ENCODE data around the gene NAIF1. TPM values are rescaled to one million over a fixed set of nuclear protein-coding genes. Genes with fewer than 3 reads are reported as not detected.

The NAIF1 gene
- total and polyA plus RNA-seq, 9 donors, result 4.1 to 10.9 (median 6.6) TPM

DNA sequence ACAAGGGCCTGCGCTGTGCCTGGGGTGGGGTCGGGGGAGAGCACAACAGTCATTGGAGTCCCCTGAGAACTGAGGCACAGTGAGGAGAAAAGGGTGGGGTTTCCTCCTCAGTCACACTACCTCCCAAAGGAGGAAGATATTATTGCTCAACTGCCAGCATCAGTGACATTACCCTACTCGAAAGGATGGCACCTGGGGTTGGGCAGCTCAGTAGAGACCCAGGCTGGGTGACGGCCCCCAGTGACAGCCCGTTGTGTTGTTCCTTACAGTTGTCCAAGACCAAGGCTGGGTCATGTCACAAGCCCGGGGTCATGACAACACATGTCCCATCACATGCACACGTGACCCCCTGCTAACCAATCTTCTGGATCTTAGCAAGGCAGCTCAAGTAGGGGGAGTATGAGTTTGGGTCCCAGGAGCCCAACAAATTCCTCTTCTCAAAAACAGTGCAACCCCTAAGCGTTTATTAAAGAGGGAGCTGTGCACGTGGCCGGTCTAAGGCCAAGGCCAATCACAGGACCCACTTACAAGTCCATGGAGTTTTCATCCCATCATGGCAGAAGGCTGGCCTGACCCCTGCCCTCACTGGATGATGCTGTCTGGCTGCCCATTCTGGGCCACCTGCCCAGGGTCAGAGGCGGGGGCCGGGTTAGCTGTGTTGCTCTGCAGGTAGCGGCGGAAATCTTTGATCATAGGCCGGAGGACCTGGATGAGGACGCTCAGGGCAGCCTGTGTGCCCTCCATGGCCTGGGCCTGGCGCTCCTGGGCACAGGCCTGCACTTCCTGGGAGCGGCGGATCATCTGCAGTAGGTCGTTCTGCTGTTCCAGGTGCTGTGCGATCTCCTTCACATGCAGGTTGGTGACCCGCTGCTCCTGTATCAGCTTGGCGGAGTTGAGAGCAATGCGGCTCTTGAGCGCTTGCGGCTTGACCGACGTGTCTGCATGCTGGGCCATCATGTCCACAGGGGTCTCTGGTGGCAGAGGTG is 4.0 kb downstream of the NAIF1 start:
- Histone ChIP-seq H3K27me3 (no peaks in the 10 kb centered on the region), H3K27ac (no peak overlapping the region), H3K9me3 (no peaks in the 10 kb centered on the region), H3K36me3 (no peaks in the 10 kb centered on the region), H3K4me3 (no peak overlapping the region), H3K4me1 (ENCODE audit: insufficient read depth) (peaks cover 14% of the 10 kb centered on the region)
- DNase-seq, result no peak
- intact Hi-C loops (cut with DNase I), result no loop called here
- 88 to 92% (median 90%) methylated on average over 25 to 28 of the region's 28 CpGs for WGBS, 3 donors
- TF ChIP-seq EP300 (IDR thresholded peaks at IDR 0.05) (no peak), POLR2A (IDR thresholded peaks at IDR 0.05) (no peak)
- TF ChIP-seq, protein P1, sequence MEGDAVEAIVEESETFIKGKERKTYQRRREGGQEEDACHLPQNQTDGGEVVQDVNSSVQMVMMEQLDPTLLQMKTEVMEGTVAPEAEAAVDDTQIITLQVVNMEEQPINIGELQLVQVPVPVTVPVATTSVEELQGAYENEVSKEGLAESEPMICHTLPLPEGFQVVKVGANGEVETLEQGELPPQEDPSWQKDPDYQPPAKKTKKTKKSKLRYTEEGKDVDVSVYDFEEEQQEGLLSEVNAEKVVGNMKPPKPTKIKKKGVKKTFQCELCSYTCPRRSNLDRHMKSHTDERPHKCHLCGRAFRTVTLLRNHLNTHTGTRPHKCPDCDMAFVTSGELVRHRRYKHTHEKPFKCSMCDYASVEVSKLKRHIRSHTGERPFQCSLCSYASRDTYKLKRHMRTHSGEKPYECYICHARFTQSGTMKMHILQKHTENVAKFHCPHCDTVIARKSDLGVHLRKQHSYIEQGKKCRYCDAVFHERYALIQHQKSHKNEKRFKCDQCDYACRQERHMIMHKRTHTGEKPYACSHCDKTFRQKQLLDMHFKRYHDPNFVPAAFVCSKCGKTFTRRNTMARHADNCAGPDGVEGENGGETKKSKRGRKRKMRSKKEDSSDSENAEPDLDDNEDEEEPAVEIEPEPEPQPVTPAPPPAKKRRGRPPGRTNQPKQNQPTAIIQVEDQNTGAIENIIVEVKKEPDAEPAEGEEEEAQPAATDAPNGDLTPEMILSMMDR (IDR thresholded peaks at IDR 0.05), result no peak

DNA sequence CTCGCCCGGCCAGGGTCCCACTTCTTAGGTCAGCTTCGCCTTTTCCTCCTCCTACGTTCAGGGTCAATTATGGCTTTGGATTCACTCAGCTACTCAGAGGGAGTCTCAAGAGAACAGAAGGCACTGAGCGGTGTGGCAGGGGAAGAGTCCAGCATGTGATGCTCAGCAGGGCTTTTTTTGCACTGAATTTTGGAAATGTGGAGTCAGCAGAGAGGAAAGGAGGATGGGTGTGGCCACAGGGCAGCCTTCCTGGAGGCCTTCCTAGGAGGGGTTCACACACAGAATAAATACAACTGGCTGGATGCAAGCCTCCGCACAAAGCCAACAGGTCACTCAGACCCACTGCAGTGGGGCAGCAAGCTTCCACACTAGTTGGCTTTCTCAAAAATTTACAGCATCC is 4.8 kb downstream of the NAIF1 start:
- intact Hi-C loops (cut with DNase I), result no loop called here
- H3K4me1 ChIP-seq (ENCODE audit: insufficient read depth), result peaks cover 18% of the 10 kb centered on the region
- DNase-seq, result no peak
- no peak overlapping the region for H3K27ac ChIP-seq
- no peaks in the 10 kb centered on the region for H3K27me3 ChIP-seq
- H3K4me3 ChIP-seq, result no peak overlapping the region
- H3K36me3 ChIP-seq, result no peaks in the 10 kb centered on the region
- H3K9me3 ChIP-seq, result no peaks in the 10 kb centered on the region
- TF ChIP-seq POLR2A (IDR thresholded peaks at IDR 0.05), result no peak
- no peak for TF ChIP-seq EP300 (IDR thresholded peaks at IDR 0.05)
- TF ChIP-seq, protein P1 (IDR thresholded peaks at IDR 0.05), result no peak
- 51 to 59% (median 58%) methylated on average over 6 of the region's 6 CpGs for WGBS, 3 donors

DNA sequence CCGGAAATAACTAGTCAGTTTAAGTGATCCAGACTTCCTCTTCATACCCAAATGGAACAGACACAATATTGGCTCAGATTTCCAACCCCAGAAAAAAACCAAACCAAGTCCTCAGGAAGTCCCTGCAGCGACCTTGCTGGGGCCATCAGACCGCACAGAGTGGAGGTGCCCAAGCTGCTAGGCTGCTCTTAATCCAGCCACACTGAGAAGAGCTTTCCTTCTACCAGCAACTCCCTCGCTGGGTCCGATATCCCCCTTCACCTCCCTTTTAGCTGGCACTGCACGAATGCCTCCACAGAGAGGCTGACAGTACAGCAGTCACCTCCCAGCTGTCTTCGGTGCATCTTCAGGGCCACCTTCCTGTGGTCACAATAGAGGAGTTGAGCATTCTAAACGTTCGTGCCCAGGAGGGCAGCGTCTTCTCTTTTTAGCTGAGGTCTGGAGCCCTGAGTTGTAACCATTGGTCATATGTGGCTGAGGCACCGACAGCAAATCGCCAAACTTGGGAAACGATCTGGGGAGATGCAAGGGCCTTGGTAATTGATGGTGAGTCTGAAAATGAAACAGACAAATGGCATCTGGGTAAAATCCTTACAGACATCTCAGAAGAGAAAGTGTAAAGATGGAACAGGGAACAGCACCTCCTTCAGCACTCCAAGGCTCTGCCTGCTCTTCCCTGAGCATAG is 5.7 kb downstream of the NAIF1 start:
- TF ChIP-seq, protein P1 (IDR thresholded peaks at IDR 0.05), result no peak
- TF ChIP-seq POLR2A (IDR thresholded peaks at IDR 0.05), result no peak
- no peak for TF ChIP-seq EP300 (IDR thresholded peaks at IDR 0.05)
- Histone ChIP-seq H3K27ac (no peak overlapping the region), H3K4me3 (no peak overlapping the region), H3K36me3 (no peaks in the 10 kb centered on the region), H3K4me1 (ENCODE audit: insufficient read depth) (peaks cover 17% of the 10 kb centered on the region), H3K27me3 (no peaks in the 10 kb centered on the region), H3K9me3 (no peaks in the 10 kb centered on the region)
- no peak for DNase-seq
- intact Hi-C loops (cut with DNase I), result no loop called here
- 57 to 72% (median 66%) methylated on average over 13 of the region's 13 CpGs for WGBS, 3 donors

DNA sequence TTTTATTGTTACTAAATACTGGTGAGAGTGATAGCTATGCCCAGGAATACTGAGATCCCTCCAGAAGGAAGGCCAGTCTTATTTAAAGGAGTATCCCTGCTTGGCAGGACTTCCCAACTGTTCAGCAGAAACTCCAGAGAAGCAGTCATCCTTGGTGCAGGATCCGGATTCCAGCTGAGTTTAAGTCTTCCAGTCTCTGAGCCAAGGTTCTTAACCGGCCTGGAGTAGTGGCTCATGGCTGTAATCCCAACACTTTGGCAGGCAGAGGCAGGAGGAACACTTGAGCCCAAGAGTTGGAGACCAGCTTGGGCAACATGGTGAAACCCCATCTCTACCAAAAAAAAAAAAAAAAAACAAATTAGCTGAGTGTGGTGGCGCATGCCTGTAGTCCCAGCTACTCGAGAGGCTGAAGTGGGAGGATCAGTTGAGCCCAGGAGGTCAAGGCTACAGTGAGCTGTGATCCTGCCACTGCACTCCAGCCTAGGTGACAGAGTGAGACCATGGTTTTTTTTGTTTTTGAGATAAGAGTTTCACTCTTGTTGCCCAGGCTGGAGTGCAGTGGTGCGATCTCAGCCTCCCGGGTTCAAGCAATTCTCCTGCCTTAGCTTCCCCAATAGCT is 7.6 kb downstream of the NAIF1 start:
- WGBS, 3 donors, result 61 to 64% (median 62%) methylated on average over 6 of the region's 6 CpGs
- no peak for DNase-seq
- Histone ChIP-seq H3K27me3 (no peaks in the 10 kb centered on the region), H3K27ac (no peak overlapping the region), H3K9me3 (no peaks in the 10 kb centered on the region), H3K4me3 (no peak overlapping the region), H3K4me1 (ENCODE audit: insufficient read depth) (peaks cover 19% of the 10 kb centered on the region), H3K36me3 (no peaks in the 10 kb centered on the region)
- intact Hi-C loops (cut with DNase I), result loop anchor here in 2 of 4 donors (5.0 to 10.0 kb wide), 2 partner anchors 38 to 45 kb away; no protein-coding TSS in a partner anchor
- TF ChIP-seq POLR2A (IDR thresholded peaks at IDR 0.05) (no peak), EP300 (IDR thresholded peaks at IDR 0.05) (no peak)
- TF ChIP-seq, protein P1 (IDR thresholded peaks at IDR 0.05), result no peak
